Gastroesophageal sphincter (tissue), 3 donors: Measurements from ENCODE around the gene PSMA5.

Source experiments
- POLR2A ChIP-seq, 2 donors: fragments of 450-650 bp; IDR thresholded peaks; one replicate each; pipeline ENCODE4 v1.6.1; 2017; ENCODE audit warnings: antibody characterized with exemption in 2 of 2, mild to moderate bottlenecking in 2 of 2, moderate library complexity in 1 of 2
- TF ChIP-seq, protein P1 (sequence below), 4 experiments: fragments of 200-600 bp in 2 of 4; fragments of 450-650 bp in 2 of 4; sonication (generic) in 1 of 4; IDR thresholded peaks; one replicate each; pipeline ENCODE4 v1.5.1; 2017 to 2019; ENCODE audit warnings: antibody characterized with exemption in 4 of 4, mild to moderate bottlenecking in 2 of 4, moderate library complexity in 2 of 4

DNA sequence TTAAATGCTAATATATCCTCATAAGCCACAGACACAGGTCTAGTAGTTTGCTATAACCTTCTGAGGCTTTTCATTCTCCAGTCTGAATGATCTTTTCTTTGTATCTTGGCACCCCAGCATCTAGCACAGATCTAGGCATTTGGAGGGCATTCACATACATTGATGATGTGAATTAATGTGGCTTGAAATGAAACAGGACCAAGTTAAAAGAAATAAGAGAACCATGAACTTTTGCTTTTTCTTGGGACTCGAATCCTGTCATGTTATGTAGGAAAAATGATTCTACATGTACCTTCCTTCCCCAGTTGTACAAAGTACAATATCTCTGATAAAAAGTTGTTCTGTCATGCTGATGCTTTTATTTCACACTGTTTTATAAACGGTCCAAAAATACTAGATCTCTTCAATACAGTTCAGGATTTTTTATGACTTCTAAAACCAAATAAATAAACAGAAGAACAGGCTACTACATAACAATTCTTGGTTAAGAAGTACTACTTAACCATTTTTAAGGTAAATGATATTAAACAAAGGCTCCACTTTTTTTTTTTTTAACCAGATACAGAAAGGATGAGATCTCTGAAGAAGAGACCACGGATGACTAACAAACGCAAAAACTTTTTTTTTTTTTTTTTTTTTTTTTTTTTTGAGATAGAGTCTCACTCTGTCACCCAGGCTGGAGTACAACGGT, 31.5 kb downstream of the PSMA5 start:
- TF ChIP-seq, protein P1, sequence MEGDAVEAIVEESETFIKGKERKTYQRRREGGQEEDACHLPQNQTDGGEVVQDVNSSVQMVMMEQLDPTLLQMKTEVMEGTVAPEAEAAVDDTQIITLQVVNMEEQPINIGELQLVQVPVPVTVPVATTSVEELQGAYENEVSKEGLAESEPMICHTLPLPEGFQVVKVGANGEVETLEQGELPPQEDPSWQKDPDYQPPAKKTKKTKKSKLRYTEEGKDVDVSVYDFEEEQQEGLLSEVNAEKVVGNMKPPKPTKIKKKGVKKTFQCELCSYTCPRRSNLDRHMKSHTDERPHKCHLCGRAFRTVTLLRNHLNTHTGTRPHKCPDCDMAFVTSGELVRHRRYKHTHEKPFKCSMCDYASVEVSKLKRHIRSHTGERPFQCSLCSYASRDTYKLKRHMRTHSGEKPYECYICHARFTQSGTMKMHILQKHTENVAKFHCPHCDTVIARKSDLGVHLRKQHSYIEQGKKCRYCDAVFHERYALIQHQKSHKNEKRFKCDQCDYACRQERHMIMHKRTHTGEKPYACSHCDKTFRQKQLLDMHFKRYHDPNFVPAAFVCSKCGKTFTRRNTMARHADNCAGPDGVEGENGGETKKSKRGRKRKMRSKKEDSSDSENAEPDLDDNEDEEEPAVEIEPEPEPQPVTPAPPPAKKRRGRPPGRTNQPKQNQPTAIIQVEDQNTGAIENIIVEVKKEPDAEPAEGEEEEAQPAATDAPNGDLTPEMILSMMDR (IDR thresholded peaks at IDR 0.05), result no peak
- no peak for TF ChIP-seq POLR2A (IDR thresholded peaks at IDR 0.05)
